SK-N-SH (cell line): ENCODE measurements around the gene TMEM131. TPM values are rescaled to one million over a fixed set of nuclear protein-coding genes. Genes with fewer than 3 reads are reported as not detected.
"Not testable (repeated sequence)": the region's sequence is repeated elsewhere in the genome, so short reads cannot be mapped to it uniquely, and the experiment has no call there.

Experiments used
- CTCF ChIA-PET: fragments of 300-600, 350-600 bp; formaldehyde crosslinking; extraction: SDS; loops from one replicate; lab custom pipeline; 2021; lab: Yijun Ruan, JAX
- POLR2A ChIA-PET: fragments of 350-600 bp; sonication (Branson Sonifier 250); formaldehyde crosslinking; extraction: SDS; loops from one replicate; lab custom pipeline; 2020; ENCODE audit warnings: antibody characterized with exemption, inconsistent platforms; lab: Yijun Ruan, JAX
- DNase-seq: peaks from one replicate; pipeline ENCODE4 v3.0.0; 2012
- H2AFZ ChIP-seq: fragments of 200-600 bp; sonication (generic); 2 replicates; pipeline ENCODE4 v1.8.1; 2016; ENCODE audit warnings: antibody characterized with exemption, mild to moderate bottlenecking, low read depth
- H3F3A ChIP-seq: fragments of 200-600 bp; sonication (generic); replicated peaks from 2 replicates; pipeline ENCODE3; 2016; ENCODE audit warnings: antibody characterized with exemption, mild to moderate bottlenecking; ENCODE audit not compliant: insufficient read depth
- H3K27ac ChIP-seq, 2 experiments: fragments of 200-500 bp in 1 of 2; fragments of 200-600 bp in 1 of 2; sonication (Bioruptor generic) in 1 of 2; sonication (generic), shearing (Covaris generic) in 1 of 2; 2 replicates each; pipeline versions ENCODE4 v1.5.1 to v1.6.1; 2014 to 2016; ENCODE audit warnings: low read depth in 2 of 2, inconsistent platforms in 1 of 2, low read length in 1 of 2, mild to moderate bottlenecking in 1 of 2, mixed read lengths in 1 of 2
- H3K27me3 ChIP-seq: fragments of 200-600 bp; sonication (generic), shearing (Covaris generic); 2 replicates; pipeline ENCODE4 v1.6.1; 2016; ENCODE audit warnings: mixed run types; ENCODE audit not compliant: insufficient read depth
- H3K36me3 ChIP-seq, 2 experiments: fragments of 200-500 bp in 1 of 2; fragments of 200-600 bp in 1 of 2; sonication (Bioruptor generic) in 1 of 2; sonication (generic) in 1 of 2; replicated peaks in 1 of 2; 2 replicates each; pipeline versions ENCODE3 to v1.5.1; 2014 to 2016; ENCODE audit warnings: low read length in 1 of 2, mild to moderate bottlenecking in 1 of 2; ENCODE audit not compliant: insufficient read depth in 2 of 2, control insufficient read depth in 1 of 2
- H3K4me1 ChIP-seq, 2 experiments: fragments of 200-500 bp in 1 of 2; fragments of 200-600 bp in 1 of 2; sonication (Bioruptor generic) in 1 of 2; sonication (generic), shearing (Covaris generic) in 1 of 2; 2 replicates each; pipeline versions ENCODE4 v1.5.1 to v1.6.1; 2014 to 2016; ENCODE audit warnings: low read depth in 1 of 2, low read length in 1 of 2, mixed run types in 1 of 2; ENCODE audit not compliant: insufficient read depth in 2 of 2, control insufficient read depth in 1 of 2
- H3K4me2 ChIP-seq: fragments of 200-600 bp; sonication (generic), shearing (Covaris generic); 2 replicates; pipeline ENCODE4 v1.6.1; 2017; ENCODE audit warnings: mixed run types
- H3K4me3 ChIP-seq, 2 experiments: fragments of 200-500 bp in 1 of 2; fragments of 200-600 bp in 1 of 2; sonication (Bioruptor generic) in 1 of 2; sonication (generic), shearing (Covaris generic) in 1 of 2; 2 replicates each; pipeline versions ENCODE4 v1.5.1 to v1.8.1; 2014 to 2016; ENCODE audit warnings: low read depth in 2 of 2, inconsistent platforms in 1 of 2, low read length in 1 of 2, mild to moderate bottlenecking in 1 of 2, mixed read lengths in 1 of 2, moderate library complexity in 1 of 2
- H3K79me2 ChIP-seq: fragments of 200-600 bp; sonication (generic); 2 replicates; pipeline ENCODE4 v1.8.1; 2017; ENCODE audit warnings: mild to moderate bottlenecking; ENCODE audit not compliant: insufficient read depth
- H3K9ac ChIP-seq: fragments of 200-600 bp; sonication (generic); 2 replicates; pipeline ENCODE4 v1.6.1; 2017; ENCODE audit warnings: mixed run types
- H3K9me2 ChIP-seq: fragments of 200-600 bp; sonication (generic); 2 replicates; pipeline ENCODE4 v1.6.1; 2017; ENCODE audit warnings: mixed run types
- H3K9me3 ChIP-seq: fragments of 200-600 bp; sonication (generic); 2 replicates; pipeline ENCODE4 v1.6.1; 2017; ENCODE audit warnings: mixed run types, mild to moderate bottlenecking, moderate library complexity
- H4K20me1 ChIP-seq: fragments of 200-600 bp; sonication (generic); 2 replicates; pipeline ENCODE4 v1.6.1; 2017; ENCODE audit warnings: mild to moderate bottlenecking, mixed run types; ENCODE audit not compliant: insufficient read depth
- FOSL2 ChIP-seq: IDR thresholded peaks from 2 replicates; pipeline ENCODE4 v1.4.0; 2012; ENCODE audit warnings: low read depth, mild to moderate bottlenecking, moderate library complexity, borderline replicate concordance
- GATA2 ChIP-seq: sonication (generic); formaldehyde crosslinking; IDR thresholded peaks from 2 replicates; pipeline ENCODE4 v1.5.0; 2020; ENCODE audit warnings: mild to moderate bottlenecking, missing genetic modification reagents
- TEAD4 ChIP-seq: IDR thresholded peaks from 2 replicates; pipeline ENCODE4 v1.4.0; 2012; ENCODE audit warnings: mild to moderate bottlenecking, borderline replicate concordance; ENCODE audit not compliant: insufficient read depth
- YY1 ChIP-seq: IDR thresholded peaks from 2 replicates; pipeline ENCODE4 v1.4.0; 2012; ENCODE audit warnings: low read depth, mild to moderate bottlenecking
- WGBS: methylation state at CpG from one replicate; pipeline ENCODE4 v1.1.6; 2017; ENCODE audit warnings: low lambda C conversion rate; 5-methylcytosine and 5-hydroxymethylcytosine counted together
- polyA plus RNA-seq, 3 experiments: library from polyadenylated mRNA; depleted of rRNA; stranded (reverse); fragments of >200 nt; gene quantifications; 2 replicates each; pipeline ENCODE4 v1.2.3, GENCODE V29; 2012
- TF ChIP-seq, protein P1 (sequence below): fragments of 150-350 bp; IDR thresholded peaks from 2 replicates; pipeline ENCODE4 v1.6.1; 2017; ENCODE audit warnings: antibody characterized with exemption, low read length, low read depth, borderline replicate concordance
- TF ChIP-seq, protein P2 (sequence below): fragments of 150-350 bp; IDR thresholded peaks from 2 replicates; pipeline ENCODE4 v1.6.1; 2016; ENCODE audit warnings: mild to moderate bottlenecking, low read depth, low read length
- TF ChIP-seq, protein P3 (sequence below): IDR thresholded peaks from 2 replicates; pipeline ENCODE4 v1.4.0; 2012; ENCODE audit warnings: low read depth, borderline replicate concordance

The TMEM131 gene
- polyA plus RNA-seq, 1 of the 3 experiments (the other 2 are of a cell fraction), result 9.1 TPM

DNA sequence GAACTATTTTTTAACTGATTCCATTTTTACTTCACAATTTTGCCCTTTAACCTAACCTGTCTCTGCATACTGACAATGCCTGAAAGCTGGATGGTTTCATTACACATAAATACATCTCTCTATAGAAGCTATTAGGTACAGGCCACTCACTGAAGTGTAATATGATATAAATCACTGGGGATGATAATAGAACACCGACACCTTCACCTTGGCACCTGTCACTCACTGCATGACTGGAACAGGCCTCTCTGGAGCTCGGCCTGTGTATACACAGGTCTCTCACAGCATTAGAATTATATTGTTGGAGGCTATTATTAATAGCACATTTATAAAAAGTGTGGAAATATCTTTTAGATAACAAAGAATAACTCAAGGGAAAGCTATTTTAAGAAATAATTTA is 138.2 kb downstream of the TMEM131 start:
- no peaks in the 10 kb centered on the region for H4K20me1 ChIP-seq
- POLR2A ChIA-PET, result no interaction called here
- H3K27me3 ChIP-seq, result no peaks in the 10 kb centered on the region
- H3K9me2 ChIP-seq, result no peaks in the 10 kb centered on the region
- no peaks in the 10 kb centered on the region for H3F3A ChIP-seq
- no peaks in the 10 kb centered on the region for H3K79me2 ChIP-seq
- WGBS, result 94% methylated on average over 2 of the region's 2 CpGs
- H3K9ac ChIP-seq, result no peak overlapping the region
- no peak for DNase-seq
- no peak for TF ChIP-seq TEAD4
- no peak for TF ChIP-seq YY1
- TF ChIP-seq, protein P1, sequence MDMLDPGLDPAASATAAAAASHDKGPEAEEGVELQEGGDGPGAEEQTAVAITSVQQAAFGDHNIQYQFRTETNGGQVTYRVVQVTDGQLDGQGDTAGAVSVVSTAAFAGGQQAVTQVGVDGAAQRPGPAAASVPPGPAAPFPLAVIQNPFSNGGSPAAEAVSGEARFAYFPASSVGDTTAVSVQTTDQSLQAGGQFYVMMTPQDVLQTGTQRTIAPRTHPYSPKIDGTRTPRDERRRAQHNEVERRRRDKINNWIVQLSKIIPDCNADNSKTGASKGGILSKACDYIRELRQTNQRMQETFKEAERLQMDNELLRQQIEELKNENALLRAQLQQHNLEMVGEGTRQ, result no peak
- no peak for TF ChIP-seq GATA2 (CRISPR knock-in tag)
- TF ChIP-seq, protein P2, sequence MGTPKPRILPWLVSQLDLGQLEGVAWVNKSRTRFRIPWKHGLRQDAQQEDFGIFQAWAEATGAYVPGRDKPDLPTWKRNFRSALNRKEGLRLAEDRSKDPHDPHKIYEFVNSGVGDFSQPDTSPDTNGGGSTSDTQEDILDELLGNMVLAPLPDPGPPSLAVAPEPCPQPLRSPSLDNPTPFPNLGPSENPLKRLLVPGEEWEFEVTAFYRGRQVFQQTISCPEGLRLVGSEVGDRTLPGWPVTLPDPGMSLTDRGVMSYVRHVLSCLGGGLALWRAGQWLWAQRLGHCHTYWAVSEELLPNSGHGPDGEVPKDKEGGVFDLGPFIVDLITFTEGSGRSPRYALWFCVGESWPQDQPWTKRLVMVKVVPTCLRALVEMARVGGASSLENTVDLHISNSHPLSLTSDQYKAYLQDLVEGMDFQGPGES, result no peak
- no peak for TF ChIP-seq FOSL2
- TF ChIP-seq, protein P3, sequence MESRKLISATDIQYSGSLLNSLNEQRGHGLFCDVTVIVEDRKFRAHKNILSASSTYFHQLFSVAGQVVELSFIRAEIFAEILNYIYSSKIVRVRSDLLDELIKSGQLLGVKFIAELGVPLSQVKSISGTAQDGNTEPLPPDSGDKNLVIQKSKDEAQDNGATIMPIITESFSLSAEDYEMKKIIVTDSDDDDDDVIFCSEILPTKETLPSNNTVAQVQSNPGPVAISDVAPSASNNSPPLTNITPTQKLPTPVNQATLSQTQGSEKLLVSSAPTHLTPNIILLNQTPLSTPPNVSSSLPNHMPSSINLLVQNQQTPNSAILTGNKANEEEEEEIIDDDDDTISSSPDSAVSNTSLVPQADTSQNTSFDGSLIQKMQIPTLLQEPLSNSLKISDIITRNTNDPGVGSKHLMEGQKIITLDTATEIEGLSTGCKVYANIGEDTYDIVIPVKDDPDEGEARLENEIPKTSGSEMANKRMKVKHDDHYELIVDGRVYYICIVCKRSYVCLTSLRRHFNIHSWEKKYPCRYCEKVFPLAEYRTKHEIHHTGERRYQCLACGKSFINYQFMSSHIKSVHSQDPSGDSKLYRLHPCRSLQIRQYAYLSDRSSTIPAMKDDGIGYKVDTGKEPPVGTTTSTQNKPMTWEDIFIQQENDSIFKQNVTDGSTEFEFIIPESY, result no peak
- TF ChIP-seq, all 33 proteins: peak for 0
- H3K9me3 ChIP-seq, result no peaks in the 10 kb centered on the region
- no peak overlapping the region for H3K27ac ChIP-seq
- H3K36me3 ChIP-seq, result peaks cover 5 to 8% of the 10 kb centered on the region in 2 experiments
- H3K4me2 ChIP-seq, result no peak overlapping the region
- H3K4me1 ChIP-seq, result no peaks in the 10 kb centered on the region
- no peak overlapping the region for H3K4me3 ChIP-seq
- CTCF ChIA-PET, result no interaction called here
- H2AFZ ChIP-seq, result no peak overlapping the region

DNA sequence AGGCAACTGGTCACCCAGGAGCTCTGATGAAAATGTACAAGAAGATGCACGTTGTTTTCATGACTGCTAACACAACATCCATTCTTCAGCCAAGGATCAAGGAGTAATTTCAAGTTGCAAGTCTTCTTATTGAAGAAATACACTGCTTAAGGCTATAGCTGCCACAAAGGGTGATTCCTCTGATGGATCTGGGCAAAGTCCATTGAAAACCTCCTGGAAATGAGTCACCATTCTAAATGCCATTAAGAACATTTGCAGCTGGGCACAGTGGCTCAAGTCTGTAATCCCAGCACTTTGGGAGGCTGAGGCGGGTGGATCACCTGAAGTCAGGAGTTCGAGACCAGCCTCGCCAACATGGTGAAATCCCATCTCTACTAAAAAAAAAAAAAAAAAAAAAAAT is 142.7 kb downstream of the TMEM131 start:
- H3K9me2 ChIP-seq, H3K79me2 ChIP-seq, H3K4me3 ChIP-seq, H3K4me2 ChIP-seq, DNase-seq, H3K27me3 ChIP-seq, H4K20me1 ChIP-seq, H3K9me3 ChIP-seq, H2AFZ ChIP-seq, H3F3A ChIP-seq, H3K27ac ChIP-seq, H3K4me1 ChIP-seq, H3K36me3 ChIP-seq, POLR2A ChIA-PET, H3K9ac ChIP-seq: not testable (repeated sequence)
- WGBS, result 100% methylated on average over 4 of the region's 4 CpGs
- CTCF ChIA-PET, result interaction anchor here (1.9 kb wide), 1 partner anchor 46 kb away, joined by 7 read pairs; no protein-coding TSS in a partner anchor
